A549 (cell line): ENCODE results near the gene PDCD2. TPM values are rescaled to one million over a fixed set of nuclear protein-coding genes. Genes with fewer than 3 reads are reported as not detected.

Experiments used
- ATAC-seq, 2 experiments: fragments of 200-7000 bp in 1 of 2; fragments of >200 bp in 1 of 2; cut with Nextera tagmentation in 1 of 2; cut with Tn5 transposase in 1 of 2; 3 replicates each; pipeline versions ENCODE4 v1.8.0 to v1.9.1; 2018 to 2020; ENCODE audit warnings: mild to moderate bottlenecking in 1 of 2, moderate library complexity in 1 of 2
- CTCF ChIA-PET: fragments of 300-600 bp; sonication (Branson Sonifier 250); formaldehyde crosslinking; extraction: SDS; loops from one replicate; lab custom pipeline; 2021; ENCODE audit warnings: antibody characterized with exemption, inconsistent platforms; lab: Yijun Ruan, JAX
- POLR2A ChIA-PET: fragments of 350-600 bp; formaldehyde crosslinking; extraction: SDS; loops from one replicate; lab custom pipeline; 2021; ENCODE audit warnings: antibody characterized with exemption, inconsistent platforms; lab: Yijun Ruan, JAX
- DNase-seq, 2 experiments: peaks; one replicate each; pipeline versions ENCODE4 v3.0.0 to v3.0.0-alpha.2; 2011 to 2016; ENCODE audit warnings: low read depth in 1 of 2, low spot score in 1 of 2
- FAIRE-seq: peaks from 2 replicates; lab custom pipeline; 2011; peaks lifted over from hg19 to GRCh38; lab: Jason Lieb, UNC
- H3K27ac ChIP-seq, 2 experiments: fragments of >200 bp; sonication (Bioruptor Twin); formaldehyde crosslinking; 3 replicates each; pipeline ENCODE4 v1.5.1; 2016 to 2017
- H3K4me1 ChIP-seq: fragments of >200 bp; sonication (Bioruptor Twin); formaldehyde crosslinking; 3 replicates; pipeline ENCODE4 v1.6.1; 2016
- H3K4me2 ChIP-seq: fragments of >200 bp; sonication (Bioruptor Twin); formaldehyde crosslinking; 3 replicates; pipeline ENCODE4 v1.6.1; 2016
- H3K4me3 ChIP-seq: fragments of >200 bp; sonication (Bioruptor Twin); formaldehyde crosslinking; 3 replicates; pipeline ENCODE4 v1.5.1; 2016
- H3K9me3 ChIP-seq: fragments of >200 bp; sonication (Bioruptor Twin); formaldehyde crosslinking; 3 replicates; pipeline ENCODE4 v1.6.1; 2016
- BCL3 ChIP-seq: fragments of >200 bp; sonication (Bioruptor Twin); formaldehyde crosslinking; IDR thresholded peaks from 3 replicates; pipeline ENCODE4 v1.6.1; 2016
- BHLHE40 ChIP-seq: IDR thresholded peaks from 2 replicates; pipeline ENCODE4 v1.6.1; 2012; ENCODE audit warnings: low read depth, low read length, inconsistent platforms
- CBX2 ChIP-seq: fragments of 200-600 bp; sonication (generic); IDR thresholded peaks from 2 replicates; pipeline ENCODE4 v1.6.1; 2016; ENCODE audit warnings: low read depth, mild to moderate bottlenecking, borderline replicate concordance
- E2F6 ChIP-seq: IDR thresholded peaks from 2 replicates; pipeline ENCODE4 v1.6.1; 2012; ENCODE audit warnings: low read depth, borderline replicate concordance
- EHMT2 ChIP-seq: fragments of 200-600 bp; sonication (generic); IDR thresholded peaks from 2 replicates; pipeline ENCODE4 v1.6.1; 2016; ENCODE audit warnings: antibody characterized with exemption, low read depth, mild to moderate bottlenecking, moderate library complexity
- ELK1 ChIP-seq: fragments of 150-350 bp; IDR thresholded peaks from 2 replicates; pipeline ENCODE4 v1.6.1; 2014; ENCODE audit warnings: low read depth, mild to moderate bottlenecking, low read length
- EP300 ChIP-seq, 2 experiments: fragments of >200 bp; sonication (Bioruptor Twin); formaldehyde crosslinking; IDR thresholded peaks; 2 replicates in 1 of 2; 3 replicates in 1 of 2; pipeline ENCODE4 v1.6.1; 2016 to 2017
- ESRRA ChIP-seq: fragments of 150-350 bp; IDR thresholded peaks from 2 replicates; pipeline ENCODE4 v1.6.1; 2014; ENCODE audit warnings: mild to moderate bottlenecking, low read length, borderline replicate concordance
- FOSL2 ChIP-seq, 2 experiments: fragments of 450-650 bp in 1 of 2; fragments of >200 bp in 1 of 2; sonication (Bioruptor Twin) in 1 of 2; formaldehyde crosslinking; IDR thresholded peaks; 2 replicates each; pipeline versions ENCODE4 v1.5.0 to v1.6.1; 2016 to 2020; ENCODE audit warnings: mild to moderate bottlenecking in 1 of 2, moderate library complexity in 1 of 2
- FOXS1 ChIP-seq: fragments of 250-450 bp; sonication (Bioruptor Pico); IDR thresholded peaks from 2 replicates; pipeline ENCODE4 v1.5.0; 2020; ENCODE audit warnings: mild to moderate bottlenecking, moderate library complexity
- GATA3 ChIP-seq: IDR thresholded peaks from 2 replicates; pipeline ENCODE4 v1.6.1; 2012; ENCODE audit warnings: borderline replicate concordance
- HES2 ChIP-seq: fragments of >200 bp; sonication (Bioruptor Twin); formaldehyde crosslinking; IDR thresholded peaks from 2 replicates; pipeline ENCODE4 v1.6.1; 2016
- HOXA7 ChIP-seq: fragments of 250-450 bp; sonication (Bioruptor Pico); IDR thresholded peaks from 2 replicates; pipeline ENCODE4 v1.5.0; 2020; ENCODE audit warnings: mild to moderate bottlenecking, moderate library complexity
- JUN ChIP-seq, 2 experiments: fragments of >200 bp; sonication (Bioruptor Twin); formaldehyde crosslinking; IDR thresholded peaks; 2 replicates in 1 of 2; 3 replicates in 1 of 2; pipeline ENCODE4 v1.6.1; 2016 to 2017
- JUNB ChIP-seq: fragments of >200 bp; sonication (Bioruptor Twin); formaldehyde crosslinking; IDR thresholded peaks from 2 replicates; pipeline ENCODE4 v1.6.1; 2016
- KDM1A ChIP-seq: fragments of 200-600 bp; sonication (generic); IDR thresholded peaks from 2 replicates; pipeline ENCODE4 v1.6.1; 2016; ENCODE audit warnings: low read depth, mild to moderate bottlenecking
- KDM5A ChIP-seq: fragments of 200-600 bp; sonication (generic); IDR thresholded peaks from 2 replicates; pipeline ENCODE4 v1.6.1; 2016; ENCODE audit warnings: antibody characterized with exemption, mild to moderate bottlenecking
- MAFK ChIP-seq: fragments of 450-650 bp; IDR thresholded peaks from 2 replicates; pipeline ENCODE4 v1.6.1; 2014; ENCODE audit not compliant: partially characterized antibody
- MYC ChIP-seq: IDR thresholded peaks from 2 replicates; pipeline ENCODE4 v1.6.1; 2012; ENCODE audit warnings: mild to moderate bottlenecking, inconsistent platforms, low read length, improper control_type of control experiment, borderline replicate concordance
- NR3C1 ChIP-seq: fragments of >200 bp; sonication (Bioruptor Twin); formaldehyde crosslinking; IDR thresholded peaks from 3 replicates; pipeline ENCODE4 v1.6.1; 2017
- POLR2A ChIP-seq: IDR thresholded peaks from 2 replicates; pipeline ENCODE4 v1.6.1; 2012; ENCODE audit warnings: mild to moderate bottlenecking, low read length
- RARB ChIP-seq: fragments of 250-450 bp; sonication (Bioruptor Pico); IDR thresholded peaks from 2 replicates; pipeline ENCODE4 v1.8.0; 2021; ENCODE audit warnings: mild to moderate bottlenecking, moderate library complexity
- RCOR1 ChIP-seq: fragments of 150-350 bp; IDR thresholded peaks from 2 replicates; pipeline ENCODE4 v1.6.1; 2014; ENCODE audit warnings: antibody characterized with exemption, low read length, low read depth
- RFX5 ChIP-seq: fragments of 450-650 bp; IDR thresholded peaks from 2 replicates; pipeline ENCODE4 v1.7.1; 2014; ENCODE audit warnings: antibody characterized with exemption, mild to moderate bottlenecking, moderate library complexity
- RNF2 ChIP-seq: fragments of 200-600 bp; sonication (generic); IDR thresholded peaks from 2 replicates; pipeline ENCODE4 v1.6.1; 2016; ENCODE audit warnings: low read depth, mild to moderate bottlenecking, antibody characterized with exemption, moderate library complexity, borderline replicate concordance
- SMC3 ChIP-seq: fragments of >200 bp; sonication (Bioruptor Twin); formaldehyde crosslinking; IDR thresholded peaks from 3 replicates; pipeline ENCODE4 v1.6.1; 2018; ENCODE audit warnings: inconsistent platforms
- SREBF2 ChIP-seq: fragments of 450-650 bp; IDR thresholded peaks from 2 replicates; pipeline ENCODE4 v1.6.1; 2014; ENCODE audit warnings: mild to moderate bottlenecking, moderate library complexity
- TFCP2L1 ChIP-seq: fragments of 250-450 bp; sonication (Bioruptor Pico); IDR thresholded peaks from 2 replicates; pipeline ENCODE4 v1.5.0; 2021; ENCODE audit warnings: mild to moderate bottlenecking
- TP53 ChIP-seq: fragments of 250-450 bp; sonication (Bioruptor Pico); IDR thresholded peaks from 2 replicates; pipeline ENCODE4 v1.5.0; 2021; ENCODE audit warnings: mild to moderate bottlenecking, moderate library complexity
- ZNF302 ChIP-seq: fragments of 250-450 bp; sonication (Bioruptor Pico); IDR thresholded peaks from 2 replicates; pipeline ENCODE4 v1.9.0; 2021; ENCODE audit warnings: inconsistent platforms, mild to moderate bottlenecking, moderate library complexity
- ZSCAN20 ChIP-seq: fragments of 250-450 bp; sonication (Bioruptor Pico); IDR thresholded peaks from 2 replicates; pipeline ENCODE4 v1.8.0; 2022; ENCODE audit warnings: mild to moderate bottlenecking, moderate library complexity
- WGBS: methylation state at CpG from one replicate; pipeline ENCODE4 v1.1.6; 2017; ENCODE audit errors: missing lambda C conversion rate; 5-methylcytosine and 5-hydroxymethylcytosine counted together
- polyA minus RNA-seq: library from RNA; depleted of rRNA, polyadenylated mRNA; stranded (reverse); fragments of >200 nt; gene quantifications from 2 replicates; pipeline ENCODE4 v1.2.3, GENCODE V29; 2011; rRNA and poly(A)+ RNA removed
- polyA plus RNA-seq, 4 experiments: library from polyadenylated mRNA; depleted of rRNA in 3 of 4; stranded (reverse); fragments of >200 nt; fragmentation: RNase III in 1 of 4; extraction: RNeasy Plus Mini Kit Qiagen cat#74134 plus additional on column Dnase treatment in 1 of 4; gene quantifications; 2 replicates in 3 of 4; 3 replicates in 1 of 4; pipeline ENCODE4 v1.2.3, GENCODE V29; 2011 to 2017
- TF ChIP-seq, protein P1 (sequence below): fragments of >200 bp; sonication (Bioruptor Twin); formaldehyde crosslinking; IDR thresholded peaks from 3 replicates; pipeline ENCODE4 v1.5.1; 2016
- TF ChIP-seq, protein P2 (sequence below): IDR thresholded peaks from 2 replicates; pipeline ENCODE4 v1.6.1; 2012
- TF ChIP-seq, protein P3 (sequence below): fragments of 450-650 bp; IDR thresholded peaks from 2 replicates; pipeline ENCODE4 v1.6.1; 2014; ENCODE audit warnings: antibody characterized with exemption

PDCD2 gene, protein sequence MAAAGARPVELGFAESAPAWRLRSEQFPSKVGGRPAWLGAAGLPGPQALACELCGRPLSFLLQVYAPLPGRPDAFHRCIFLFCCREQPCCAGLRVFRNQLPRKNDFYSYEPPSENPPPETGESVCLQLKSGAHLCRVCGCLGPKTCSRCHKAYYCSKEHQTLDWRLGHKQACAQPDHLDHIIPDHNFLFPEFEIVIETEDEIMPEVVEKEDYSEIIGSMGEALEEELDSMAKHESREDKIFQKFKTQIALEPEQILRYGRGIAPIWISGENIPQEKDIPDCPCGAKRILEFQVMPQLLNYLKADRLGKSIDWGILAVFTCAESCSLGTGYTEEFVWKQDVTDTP
- 84.0 and 90.0 TPM in 2 replicates for polyA plus RNA-seq (2011; rRNA removed)
- polyA plus RNA-seq (2012; cell fraction: cytosol; rRNA removed), result 43.7 and 56.0 TPM in 2 replicates
- polyA plus RNA-seq (2012; cell fraction: nucleus; rRNA removed), result 32.6 and 44.5 TPM in 2 replicates
- polyA plus RNA-seq (2017; fragmentation: RNase III; extraction: RNeasy Plus Mini Kit Qiagen cat#74134 plus additional on column Dnase treatment), result 52.6 to 58.0 TPM (median 54.9 TPM) in 3 replicates
- polyA minus RNA-seq, result 39.0 and 40.4 TPM in 2 replicates

DNA sequence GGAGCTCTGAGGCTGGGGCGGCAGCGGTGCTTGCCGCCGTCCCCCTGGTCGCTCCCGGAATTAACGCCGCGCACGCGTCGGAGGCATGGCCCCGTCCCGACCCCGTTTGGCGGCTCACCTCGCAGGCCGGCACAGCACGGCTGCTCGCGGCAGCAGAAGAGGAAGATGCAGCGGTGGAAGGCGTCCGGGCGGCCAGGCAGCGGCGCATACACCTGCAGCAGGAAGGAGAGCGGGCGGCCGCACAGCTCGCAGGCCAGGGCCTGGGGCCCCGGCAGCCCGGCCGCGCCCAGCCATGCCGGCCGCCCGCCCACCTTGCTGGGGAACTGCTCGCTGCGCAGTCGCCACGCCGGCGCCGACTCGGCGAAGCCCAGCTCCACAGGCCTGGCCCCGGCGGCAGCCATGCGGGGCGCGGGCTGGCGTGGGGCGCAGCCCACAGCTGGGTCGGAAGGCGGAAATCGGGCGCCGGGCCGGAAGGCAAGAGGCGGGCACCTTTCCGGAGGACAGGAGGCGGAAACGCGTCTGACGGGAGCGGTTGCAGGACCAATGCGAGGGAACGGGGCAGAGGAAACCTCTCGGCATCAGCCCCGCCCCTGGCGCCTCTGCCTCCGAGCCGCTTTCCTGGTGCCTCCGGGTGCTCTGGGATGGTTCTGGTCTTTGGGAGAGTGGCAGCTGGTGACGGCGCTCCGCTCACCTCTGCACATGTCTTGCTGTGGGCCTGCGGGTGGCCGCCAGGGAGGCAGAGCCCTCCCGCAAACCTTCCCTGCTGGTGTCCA is at the start of gene PDCD2:
Gene PDCD2 (minus strand): TSS at position 457 of the 773 bp plus-strand sequence. CDS start 56 bp downstream, at position 401.
- peak within 1 kb of the TSS; percentile 78 for H3K4me3 ChIP-seq
- FAIRE-seq (no peak), DNase-seq (peak; percentile 82 to 88), ATAC-seq (peak; percentile 99)
- H3K27ac ChIP-seq, result peak within 1 kb of the TSS; percentile 92 to 99
- POLR2A ChIA-PET, result interaction anchor here (0.6 to 1.6 kb wide), 3 partner anchors 10 to 212 kb away, joined by 3 to 7 read pairs (median 5); partner anchors contain the start of gene TBP
- peak within 1 kb of the TSS; percentile 98 for H3K4me2 ChIP-seq
- peaks cover 10% of the 10 kb centered on the region; the same call in 1 of the 3 replicates for H3K4me1 ChIP-seq
- 0% methylated on average over 19 of the region's 81 CpGs for WGBS
- no peaks in the 10 kb centered on the region for H3K9me3 ChIP-seq
- CTCF ChIA-PET, result interaction anchor here (1.4 kb wide), 1 partner anchor 9 kb away, joined by 5 read pairs; no protein-coding TSS in a partner anchor
- TF ChIP-seq TP53 (no peak), KDM5A (0 out of 2 replicates have a peak, but pooled peaks have one; percentile 40), JUNB (no peak), RARB (no peak), E2F6 (no peak), RCOR1 (no peak), MAFK (no peak), ZNF302 (CRISPR knock-in tag) (no peak), BHLHE40 (no peak), ELK1 (no peak), ZSCAN20 (CRISPR knock-in tag) (no peak), CBX2 (no peak), EP300 (IDR thresholded peaks at IDR 0.05) (no peak), NR3C1 (no peak), FOXS1 (CRISPR knock-in tag) (no peak), TFCP2L1 (CRISPR knock-in tag) (no peak), RFX5 (no peak), HES2 (no peak), FOSL2 (IDR thresholded peaks at IDR 0.05) (no peak), FOSL2 (CRISPR knock-in tag; IDR thresholded peaks at IDR 0.05) (no peak), ESRRA (no peak), KDM1A (no peak), SREBF2 (no peak), JUN (IDR thresholded peaks at IDR 0.05) (peak; percentile 51 to 85; a peak in 3 of 5 replicates), POLR2A (peak; percentile 76), GATA3 (no peak), RNF2 (no peak), EHMT2 (no peak), BCL3 (peak; percentile 74; the same call in 1 of the 3 replicates), MYC (no peak), SMC3 (no peak), HOXA7 (CRISPR knock-in tag) (no peak)
- TF ChIP-seq, protein P1, sequence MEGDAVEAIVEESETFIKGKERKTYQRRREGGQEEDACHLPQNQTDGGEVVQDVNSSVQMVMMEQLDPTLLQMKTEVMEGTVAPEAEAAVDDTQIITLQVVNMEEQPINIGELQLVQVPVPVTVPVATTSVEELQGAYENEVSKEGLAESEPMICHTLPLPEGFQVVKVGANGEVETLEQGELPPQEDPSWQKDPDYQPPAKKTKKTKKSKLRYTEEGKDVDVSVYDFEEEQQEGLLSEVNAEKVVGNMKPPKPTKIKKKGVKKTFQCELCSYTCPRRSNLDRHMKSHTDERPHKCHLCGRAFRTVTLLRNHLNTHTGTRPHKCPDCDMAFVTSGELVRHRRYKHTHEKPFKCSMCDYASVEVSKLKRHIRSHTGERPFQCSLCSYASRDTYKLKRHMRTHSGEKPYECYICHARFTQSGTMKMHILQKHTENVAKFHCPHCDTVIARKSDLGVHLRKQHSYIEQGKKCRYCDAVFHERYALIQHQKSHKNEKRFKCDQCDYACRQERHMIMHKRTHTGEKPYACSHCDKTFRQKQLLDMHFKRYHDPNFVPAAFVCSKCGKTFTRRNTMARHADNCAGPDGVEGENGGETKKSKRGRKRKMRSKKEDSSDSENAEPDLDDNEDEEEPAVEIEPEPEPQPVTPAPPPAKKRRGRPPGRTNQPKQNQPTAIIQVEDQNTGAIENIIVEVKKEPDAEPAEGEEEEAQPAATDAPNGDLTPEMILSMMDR, result no peak
- TF ChIP-seq, protein P2, sequence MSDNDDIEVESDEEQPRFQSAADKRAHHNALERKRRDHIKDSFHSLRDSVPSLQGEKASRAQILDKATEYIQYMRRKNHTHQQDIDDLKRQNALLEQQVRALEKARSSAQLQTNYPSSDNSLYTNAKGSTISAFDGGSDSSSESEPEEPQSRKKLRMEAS, result 0 out of 2 replicates have a peak, but pooled peaks have one; percentile 56
- TF ChIP-seq, protein P3, sequence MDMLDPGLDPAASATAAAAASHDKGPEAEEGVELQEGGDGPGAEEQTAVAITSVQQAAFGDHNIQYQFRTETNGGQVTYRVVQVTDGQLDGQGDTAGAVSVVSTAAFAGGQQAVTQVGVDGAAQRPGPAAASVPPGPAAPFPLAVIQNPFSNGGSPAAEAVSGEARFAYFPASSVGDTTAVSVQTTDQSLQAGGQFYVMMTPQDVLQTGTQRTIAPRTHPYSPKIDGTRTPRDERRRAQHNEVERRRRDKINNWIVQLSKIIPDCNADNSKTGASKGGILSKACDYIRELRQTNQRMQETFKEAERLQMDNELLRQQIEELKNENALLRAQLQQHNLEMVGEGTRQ, result no peak
